GM19372 (cell line): ENCODE data around the gene UNC50.
A peak's percentile ranks its signal among the peaks of the same experiment; 100 is the strongest.
"Not testable (repeated sequence)": the region's sequence is repeated elsewhere in the genome, so short reads cannot be mapped to it uniquely, and the experiment has no call there.

ENCODE experiments used
- ATAC-seq: cut with Tn5 transposase; IDR thresholded peaks from one replicate; pipeline ENCODE4 v1.9.1; 2021; ENCODE audit warnings: mild to moderate bottlenecking, low read depth, moderate library complexity; ENCODE audit not compliant: unreplicated experiment

Gene UNC50

DNA sequence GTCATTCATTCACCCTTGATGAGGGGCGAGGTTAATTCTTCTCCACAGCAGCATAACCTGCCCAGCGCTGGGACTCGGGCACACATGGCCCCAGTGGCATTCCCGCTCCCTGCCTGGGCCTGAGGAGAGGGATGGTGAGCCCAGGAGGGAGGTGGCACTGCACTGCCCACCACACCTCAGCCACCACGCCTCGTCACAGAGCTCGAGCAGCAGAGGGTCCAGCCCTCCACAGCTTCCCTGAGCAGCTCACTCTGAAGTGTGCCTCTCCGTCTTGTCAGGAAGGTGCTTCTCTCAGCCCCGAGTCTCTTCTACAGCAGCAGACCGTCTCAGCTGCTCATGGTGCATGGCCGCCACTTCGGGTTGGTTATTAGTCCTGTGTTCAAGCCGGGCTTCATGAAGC lies 35.0 kb upstream of the UNC50 start:
- no peak for ATAC-seq

DNA sequence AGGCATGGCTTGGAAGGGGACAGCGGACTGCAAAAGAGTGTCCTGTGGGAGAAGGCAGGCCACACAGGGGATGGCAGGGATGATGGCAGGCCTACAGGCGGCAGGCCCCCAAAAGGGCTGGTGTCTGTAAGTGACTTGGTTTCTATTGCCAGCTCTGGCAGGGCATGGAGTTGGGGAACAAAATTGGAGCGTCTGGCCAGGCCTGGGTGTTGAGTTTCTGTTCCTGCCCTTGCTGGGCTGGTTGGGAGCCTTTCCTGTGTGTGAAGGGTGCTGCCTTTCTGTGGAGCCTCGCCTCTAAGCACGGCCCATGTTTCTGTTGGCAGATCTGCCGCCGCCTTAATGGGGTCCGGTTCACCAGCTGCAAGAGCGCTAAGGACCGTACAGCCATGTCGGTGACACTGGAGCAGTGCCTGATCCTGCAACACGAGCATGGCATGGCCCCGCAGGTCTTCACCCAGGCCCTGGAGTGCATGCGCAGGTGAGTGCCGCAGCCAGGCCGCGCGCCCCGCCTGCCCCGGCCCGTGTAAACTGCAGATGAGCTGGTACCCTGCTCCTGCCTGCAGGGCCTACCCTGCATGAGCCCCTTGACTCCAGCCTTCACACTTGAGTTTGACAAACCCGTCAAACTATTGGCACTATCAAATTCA lies 31.6 kb upstream of the UNC50 start:
- ATAC-seq, result no peak

DNA sequence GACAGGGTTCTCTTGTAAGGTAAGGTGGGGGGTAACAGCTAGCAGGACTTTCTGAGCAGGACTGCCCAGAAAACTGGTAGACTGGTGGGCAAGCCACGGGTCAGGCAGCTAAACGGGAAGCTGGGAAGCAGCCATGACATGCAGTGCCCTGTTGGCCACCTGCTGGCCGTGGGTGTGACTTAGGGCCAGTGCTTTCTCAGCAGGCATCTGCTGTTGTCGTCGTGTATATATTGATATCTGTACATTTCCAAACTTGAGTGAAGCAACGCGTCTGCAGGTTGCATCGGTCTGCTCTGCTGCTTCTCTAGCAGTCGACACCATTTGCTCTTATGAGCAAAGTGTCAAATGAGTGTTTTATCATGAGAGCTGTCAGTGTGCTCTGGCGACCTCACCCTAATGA lies 31.1 kb upstream of the UNC50 start:
- no peak for ATAC-seq

GRCh38 chr2:98578231-98578630 lies 30.2 kb upstream of the UNC50 start:
- no peak for ATAC-seq

DNA sequence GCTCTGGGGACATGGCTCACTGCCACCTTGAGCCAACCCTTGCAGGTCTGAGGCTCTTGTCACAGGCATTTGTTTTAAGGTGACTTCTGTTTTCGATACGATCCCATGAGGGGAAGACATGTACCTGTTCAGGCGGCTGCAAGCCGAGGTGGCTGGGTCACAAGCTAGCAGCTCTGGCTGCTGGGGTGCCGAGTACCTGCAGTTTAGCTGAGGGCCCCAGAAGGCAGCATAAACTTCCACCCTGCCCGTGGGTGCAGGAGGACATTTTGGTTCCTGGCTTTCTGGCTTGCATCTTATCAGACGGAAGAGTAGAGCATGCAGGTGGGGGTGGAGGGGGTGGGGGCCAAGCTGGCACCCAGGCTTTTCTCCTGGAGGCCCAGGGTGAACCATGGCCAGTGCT lies 28.5 kb upstream of the UNC50 start:
- ATAC-seq, result no peak

DNA sequence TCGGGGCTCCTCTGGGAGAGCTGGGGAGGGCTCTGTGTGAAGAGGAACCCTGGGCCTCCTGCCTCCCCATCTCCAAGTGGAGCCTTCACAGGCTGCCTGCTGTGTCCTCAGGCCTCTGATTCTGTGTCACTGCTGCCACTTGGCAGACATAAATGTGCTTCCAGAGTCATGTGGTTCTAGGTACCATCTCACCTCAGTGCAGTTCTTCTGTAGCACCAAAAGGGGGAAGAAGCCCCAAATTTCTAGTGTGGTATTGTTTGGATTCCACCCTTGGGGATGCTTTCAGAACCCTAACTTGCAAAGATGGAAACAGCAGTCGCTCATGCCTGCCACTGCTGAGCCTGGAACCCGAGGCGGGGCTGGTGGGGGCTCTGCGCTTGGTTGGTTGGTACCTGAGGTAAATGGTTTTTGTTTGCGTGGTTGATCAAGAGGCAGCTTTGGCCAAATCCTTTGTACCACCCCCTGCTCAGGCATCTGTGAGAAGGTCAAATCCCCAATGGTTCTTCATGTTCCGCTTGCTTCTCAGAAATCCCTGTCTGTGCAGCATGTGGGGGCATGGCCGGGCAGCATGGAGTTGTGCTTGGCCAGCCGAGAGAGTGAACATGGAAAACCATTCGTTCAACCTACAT lies 27.6 kb upstream of the UNC50 start:
- ATAC-seq, result no peak

DNA sequence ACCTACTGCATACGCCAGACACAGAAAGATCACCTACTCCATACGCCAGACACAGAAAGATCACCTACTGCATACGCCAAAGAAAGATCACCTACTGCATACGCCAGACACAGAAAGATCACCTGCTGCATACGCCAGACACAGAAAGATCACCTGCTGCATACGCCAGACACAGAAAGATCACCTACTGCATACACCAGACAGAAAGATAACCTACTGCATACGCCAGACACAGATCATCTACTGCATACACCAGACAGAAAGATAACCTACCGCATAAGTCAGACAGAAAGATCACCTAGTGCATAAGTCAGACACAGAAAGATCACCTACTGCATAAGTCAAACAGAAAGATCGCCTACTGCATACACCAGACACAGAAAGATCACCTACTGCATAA lies 25.9 kb upstream of the UNC50 start:
- ATAC-seq, result no peak

- ATAC-seq, result no peak
Measured at GRCh38 chr2:98583276-98583675, 25.1 kb upstream of the UNC50 start.

GRCh38 chr2:98583816-98584618 lies 24.4 kb upstream of the UNC50 start:
- ATAC-seq, result no peak

- no peak for ATAC-seq
Measured at GRCh38 chr2:98585386-98585785, 23.0 kb upstream of the UNC50 start.

- no peak for ATAC-seq
Measured at GRCh38 chr2:98586551-98587140, 21.7 kb upstream of the UNC50 start.

DNA sequence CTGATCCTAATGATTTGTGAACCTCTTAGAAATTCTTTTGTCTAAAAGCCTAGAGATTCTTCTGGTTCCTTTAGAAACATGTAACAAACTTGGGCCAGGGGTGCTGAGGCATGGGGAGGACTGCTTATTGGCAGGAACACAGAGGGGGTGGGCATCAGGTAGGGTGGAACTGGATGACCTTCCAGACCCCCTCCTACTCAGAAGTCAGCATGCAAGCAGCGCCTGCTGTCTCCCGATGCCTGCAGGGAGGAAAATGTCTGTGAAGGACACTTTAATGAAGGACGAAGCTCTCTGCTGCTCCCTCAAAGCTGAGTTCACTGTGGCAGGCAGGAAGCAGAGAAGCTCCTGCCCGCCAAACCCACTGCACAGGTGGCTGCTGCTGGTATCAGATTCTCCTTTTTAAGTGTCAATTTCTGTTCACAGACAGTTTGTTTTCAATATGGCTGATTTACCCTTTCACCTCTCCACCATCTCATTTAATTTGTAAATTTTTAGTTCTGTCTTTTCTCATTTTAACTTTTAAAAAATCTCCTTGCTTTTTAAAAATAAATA lies 19.4 kb upstream of the UNC50 start:
- ATAC-seq, result no peak

DNA sequence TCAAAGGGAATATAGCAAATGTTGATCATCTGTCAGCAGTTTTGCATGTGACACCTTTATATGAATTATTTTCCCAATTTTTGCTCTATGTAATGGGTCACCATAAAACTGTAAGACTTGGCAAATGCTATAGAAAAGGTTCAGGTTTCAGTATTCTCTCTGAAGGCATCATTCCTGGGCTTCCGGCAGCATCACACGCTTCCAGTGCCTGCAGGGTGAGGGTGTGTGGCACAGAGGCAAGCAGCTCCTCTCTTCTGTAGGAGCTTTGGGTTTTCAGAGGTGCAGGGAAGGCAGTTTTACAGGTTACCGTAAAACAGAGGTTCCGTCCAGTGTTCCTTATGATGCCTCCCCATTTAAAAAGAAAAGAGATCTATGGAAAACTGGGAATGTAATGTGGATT lies 18.9 kb upstream of the UNC50 start:
- no peak for ATAC-seq

GRCh38 chr2:98592565-98592964 lies 15.8 kb upstream of the UNC50 start:
- ATAC-seq, result no peak

DNA sequence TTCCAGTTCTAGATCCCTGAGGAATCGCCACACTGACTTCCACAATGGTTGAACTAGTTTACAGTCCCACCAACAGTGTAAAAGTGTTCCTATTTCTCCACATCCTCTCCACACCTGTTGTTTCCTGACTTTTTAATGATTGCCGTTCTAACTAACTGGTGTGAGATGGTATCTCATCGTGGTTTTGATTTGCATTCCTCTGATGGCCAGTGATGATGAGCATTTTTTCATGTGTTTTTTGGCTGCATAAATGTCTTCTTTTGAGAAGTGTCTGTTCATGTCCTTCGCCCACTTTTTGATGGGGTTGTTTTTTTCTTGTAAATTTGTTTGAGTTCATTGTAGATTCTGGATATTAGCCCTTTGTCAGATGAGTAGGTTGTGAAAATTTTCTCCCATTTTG lies 13.7 kb upstream of the UNC50 start:
- not testable (repeated sequence) for ATAC-seq

- no peak for ATAC-seq
Measured at GRCh38 chr2:98598781-98599428, 9.5 kb upstream of the UNC50 start.

GRCh38 chr2:98601532-98602132 lies 6.8 kb upstream of the UNC50 start:
- ATAC-seq, result peak; percentile 77

- ATAC-seq, result no peak
Measured at GRCh38 chr2:98604547-98604946, 3.8 kb upstream of the UNC50 start.

DNA sequence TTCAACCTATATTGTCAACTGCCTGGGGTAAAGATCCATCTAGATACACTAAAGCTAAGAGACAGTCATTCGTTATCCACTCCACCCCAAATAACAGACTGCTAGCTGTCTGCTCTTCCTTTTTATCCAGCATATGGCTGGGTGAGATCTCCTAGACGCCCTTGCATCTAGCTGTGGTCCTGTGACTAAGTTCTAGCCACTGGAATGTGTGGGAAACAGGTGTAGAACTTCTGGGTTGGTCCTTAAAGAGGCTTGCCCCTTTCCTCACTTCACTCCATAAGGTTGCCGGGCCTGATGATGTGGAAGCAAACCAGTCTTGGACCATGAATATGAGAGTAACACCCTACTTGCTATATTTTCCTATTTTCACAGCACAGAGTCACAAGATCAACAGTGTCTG lies 3.3 kb upstream of the UNC50 start:
- ATAC-seq, result no peak

DNA sequence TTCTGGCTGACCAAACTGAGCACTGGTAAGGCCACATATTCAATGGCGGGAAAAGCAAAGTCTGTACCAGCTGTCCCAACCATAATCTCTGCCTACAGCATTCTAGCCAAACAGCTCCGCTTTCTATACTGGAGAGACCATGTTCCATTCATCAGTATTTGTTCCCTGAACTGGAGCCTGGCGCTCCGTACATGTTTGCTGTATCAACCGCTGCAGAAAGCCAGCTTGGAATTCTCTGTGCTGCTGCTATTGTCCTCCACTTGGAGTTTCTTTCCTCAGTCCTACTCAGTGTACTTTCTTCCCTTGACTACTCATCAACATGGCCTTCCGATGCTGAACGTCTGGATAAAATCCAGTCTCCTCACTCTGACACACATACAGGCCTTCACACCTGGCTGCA lies 2.0 kb upstream of the UNC50 start:
- ATAC-seq, result no peak
